Activated CD8-positive, alpha-beta memory T cell treated with anti-CD3 and anti-CD28 coated beads for 36 hours (primary cell): Measurements from ENCODE around the gene OSBPL7. TPM values are rescaled to one million over a fixed set of nuclear protein-coding genes. Genes with fewer than 3 reads are reported as not detected.

ENCODE experiments used
- CTCF ChIA-PET: fragments of 350-600 bp; sonication (Branson Sonifier 250); formaldehyde crosslinking; loops from one replicate; lab custom pipeline; 2021; ENCODE audit warnings: antibody characterized with exemption; lab: Charles Lee
- POLR2A ChIA-PET: fragments of 350-600 bp; sonication (Branson Sonifier 250); formaldehyde crosslinking; loops from one replicate; lab custom pipeline; 2021; ENCODE audit warnings: antibody characterized with exemption; lab: Charles Lee
- total RNA-seq, 2 experiments: library from RNA; stranded (reverse); gene quantifications; one replicate each; pipeline ENCODE4 v1.2.3, GENCODE V29; 2021

OSBPL7 gene
- total RNA-seq, 2 experiments from 2014 or later: 13.4 to 17.0 TPM

DNA sequence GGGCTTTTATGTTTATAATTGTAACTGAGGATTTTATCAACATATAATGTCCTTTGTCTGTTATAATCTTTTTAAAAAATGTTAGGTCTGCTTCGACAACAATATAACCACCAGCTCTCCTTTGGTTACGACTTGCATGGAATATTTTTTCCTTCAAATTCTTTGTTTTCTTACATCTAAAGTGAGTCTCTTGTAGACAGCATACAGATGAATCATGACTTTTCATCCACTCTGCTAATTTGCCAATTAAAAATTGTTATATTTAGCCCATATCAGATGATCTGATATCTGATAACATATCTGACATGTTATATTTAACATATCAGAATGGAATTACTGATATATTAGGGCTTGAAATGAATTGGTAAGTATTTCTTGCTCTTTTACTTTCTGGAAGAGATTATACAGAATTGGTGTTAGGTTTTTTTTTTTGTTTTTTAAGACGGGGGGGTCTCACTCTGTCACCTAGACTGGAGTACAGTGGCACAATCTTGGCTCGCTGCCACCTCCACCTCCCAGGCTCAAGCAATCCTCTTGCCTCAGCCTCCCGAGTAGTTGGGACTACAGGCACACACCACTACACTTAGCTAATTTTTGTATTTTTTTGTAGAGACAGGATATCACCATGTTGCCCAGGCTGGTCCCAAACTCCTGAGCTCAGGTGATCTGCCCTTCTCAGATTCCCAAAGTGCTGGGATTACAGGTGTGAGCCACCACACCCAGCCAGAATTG lies 61.0 kb downstream of the OSBPL7 start:
- POLR2A ChIA-PET: no interaction called here

DNA sequence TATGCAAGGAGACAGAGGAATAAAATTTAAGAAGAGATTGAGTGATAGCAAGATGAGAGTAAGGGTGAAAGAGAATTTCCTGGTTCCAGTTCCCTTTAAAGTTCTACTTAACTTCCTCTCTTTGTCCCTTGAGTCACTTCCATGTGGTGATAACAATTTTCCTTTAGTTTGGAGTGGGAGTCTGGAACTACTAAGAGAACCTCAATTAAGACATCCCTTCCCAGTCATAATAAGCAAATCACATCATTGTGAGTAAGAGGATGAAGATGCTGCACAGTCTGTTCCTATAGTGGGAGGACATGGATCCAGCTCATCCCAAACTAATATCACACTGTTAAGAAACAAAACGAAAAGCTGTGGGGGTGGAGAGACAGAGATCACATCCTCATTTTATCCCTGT lies 64.2 kb downstream of the OSBPL7 start:
- POLR2A ChIA-PET: no interaction called here

More for the DNA sequence above, 61.0 kb downstream of the OSBPL7 start:
- CTCF ChIA-PET: interaction anchor here (0.7 to 1.4 kb wide), 3 partner anchors 12 to 161 kb away, joined by 3 to 6 read pairs (median 3); no protein-coding TSS in a partner anchor

More for the DNA sequence above, 64.2 kb downstream of the OSBPL7 start:
- CTCF ChIA-PET: interaction anchor here (0.5 to 0.7 kb wide), 2 partner anchors 64 to 74 kb away, joined by 3 read pairs; partner anchors contain the start of gene TBKBP1

Other genes with a start within 250 kb of the OSBPL7 start
- gene KPNB1, start 171.9 kb downstream of the OSBPL7 start, total RNA-seq: 100 to 1,000 TPM; 844 to 864 TPM
- gene TBKBP1, start 127.6 kb downstream of the OSBPL7 start, total RNA-seq: 1 to 10 TPM; 6.2 to 6.7 TPM
- 10 to 100 TPM; 53.7 to 54.7 TPM for gene TBX21, start 88.6 kb downstream of the OSBPL7 start, total RNA-seq
- gene MRPL10, start 9.7 kb upstream of the OSBPL7 start, total RNA-seq: 10 to 100 TPM; 59.7 to 60.9 TPM
- gene LRRC46, start 9.9 kb upstream of the OSBPL7 start, total RNA-seq: under 1 TPM; 0.50 to 0.61 TPM
- 10 to 100 TPM; 18.4 to 18.7 TPM for gene SCRN2, start 19.5 kb upstream of the OSBPL7 start, total RNA-seq
- gene SP6, start 29.4 kb upstream of the OSBPL7 start, total RNA-seq: under 1 TPM in 1 of 2 experiments, not detected in 1; 0.08 TPM
- gene SP2, start 74.4 kb upstream of the OSBPL7 start, total RNA-seq: 10 to 100 TPM; 15.8 to 18.3 TPM
- 10 to 100 TPM; 57.8 to 58.0 TPM for gene PNPO, start 119.8 kb upstream of the OSBPL7 start, total RNA-seq
- gene PRR15L, start 136.1 kb upstream of the OSBPL7 start, total RNA-seq: not detected
- 100 to 1,000 TPM; 170 to 175 TPM for gene CDK5RAP3, start 149.3 kb upstream of the OSBPL7 start, total RNA-seq
- gene COPZ2, start 216.0 kb upstream of the OSBPL7 start, total RNA-seq: 1 to 10 TPM; 5.5 to 6.0 TPM
- 100 to 1,000 TPM; 101 to 105 TPM for gene NFE2L1, start 226.6 kb upstream of the OSBPL7 start, total RNA-seq